ENCODE results near the gene TNKS2.

GRCh38 chr10:91785830-91786229 is 12.4 kb upstream of the TNKS2 start:
- TF ChIP-seq, protein P1, sequence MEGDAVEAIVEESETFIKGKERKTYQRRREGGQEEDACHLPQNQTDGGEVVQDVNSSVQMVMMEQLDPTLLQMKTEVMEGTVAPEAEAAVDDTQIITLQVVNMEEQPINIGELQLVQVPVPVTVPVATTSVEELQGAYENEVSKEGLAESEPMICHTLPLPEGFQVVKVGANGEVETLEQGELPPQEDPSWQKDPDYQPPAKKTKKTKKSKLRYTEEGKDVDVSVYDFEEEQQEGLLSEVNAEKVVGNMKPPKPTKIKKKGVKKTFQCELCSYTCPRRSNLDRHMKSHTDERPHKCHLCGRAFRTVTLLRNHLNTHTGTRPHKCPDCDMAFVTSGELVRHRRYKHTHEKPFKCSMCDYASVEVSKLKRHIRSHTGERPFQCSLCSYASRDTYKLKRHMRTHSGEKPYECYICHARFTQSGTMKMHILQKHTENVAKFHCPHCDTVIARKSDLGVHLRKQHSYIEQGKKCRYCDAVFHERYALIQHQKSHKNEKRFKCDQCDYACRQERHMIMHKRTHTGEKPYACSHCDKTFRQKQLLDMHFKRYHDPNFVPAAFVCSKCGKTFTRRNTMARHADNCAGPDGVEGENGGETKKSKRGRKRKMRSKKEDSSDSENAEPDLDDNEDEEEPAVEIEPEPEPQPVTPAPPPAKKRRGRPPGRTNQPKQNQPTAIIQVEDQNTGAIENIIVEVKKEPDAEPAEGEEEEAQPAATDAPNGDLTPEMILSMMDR (IDR thresholded peaks at IDR 0.05; ENCODE audit: insufficient read depth, low read length, poor library complexity, severe bottlenecking), result no peak
- no peak for TF ChIP-seq EZH2phosphoT487 (conservative IDR thresholded peaks at IDR 0.05; ENCODE audit: low read length)

Measured in SU-DHL-6 (cell line).